PFSK-1 (cell line): ENCODE results near the gene UBAP2.

Experiments
- FOXP2 ChIP-seq: optimal IDR thresholded peaks from 2 replicates; pipeline ENCODE3; 2011; ENCODE audit warnings: borderline replicate concordance, control low read depth, inconsistent platforms; ENCODE audit not compliant: insufficient read depth; ENCODE audit errors: extremely low read length, extremely low read depth
- POLR2AphosphoS5 ChIP-seq: IDR thresholded peaks from 2 replicates; pipeline ENCODE4 v1.6.1; 2012; ENCODE audit warnings: low read depth, mild to moderate bottlenecking, control low read depth, low read length, moderate library complexity
- SIN3A ChIP-seq: IDR thresholded peaks from 2 replicates; pipeline ENCODE4 v1.6.1; 2012; ENCODE audit warnings: mild to moderate bottlenecking, low read length, moderate library complexity, borderline replicate concordance; ENCODE audit not compliant: insufficient read depth
- TAF1 ChIP-seq: IDR thresholded peaks from 2 replicates; pipeline ENCODE4 v1.6.1; 2012; ENCODE audit warnings: low read length, control low read depth, borderline replicate concordance; ENCODE audit not compliant: insufficient read depth
- TF ChIP-seq, protein P1 (sequence below), 2 experiments: IDR thresholded peaks; 2 replicates each; pipeline versions ENCODE4 v1.6.1 to v1.8.0; 2011 to 2012; ENCODE audit warnings: low read depth in 2 of 2, low read length in 2 of 2, control low read depth in 1 of 2, inconsistent platforms in 1 of 2, mild to moderate bottlenecking in 1 of 2, moderate library complexity in 1 of 2; ENCODE audit not compliant: insufficient read depth in 1 of 2

The UBAP2 gene

GRCh38 chr9:33924978-33925797 lies 123.5 kb downstream of the UBAP2 start:
- TF ChIP-seq, protein P1, sequence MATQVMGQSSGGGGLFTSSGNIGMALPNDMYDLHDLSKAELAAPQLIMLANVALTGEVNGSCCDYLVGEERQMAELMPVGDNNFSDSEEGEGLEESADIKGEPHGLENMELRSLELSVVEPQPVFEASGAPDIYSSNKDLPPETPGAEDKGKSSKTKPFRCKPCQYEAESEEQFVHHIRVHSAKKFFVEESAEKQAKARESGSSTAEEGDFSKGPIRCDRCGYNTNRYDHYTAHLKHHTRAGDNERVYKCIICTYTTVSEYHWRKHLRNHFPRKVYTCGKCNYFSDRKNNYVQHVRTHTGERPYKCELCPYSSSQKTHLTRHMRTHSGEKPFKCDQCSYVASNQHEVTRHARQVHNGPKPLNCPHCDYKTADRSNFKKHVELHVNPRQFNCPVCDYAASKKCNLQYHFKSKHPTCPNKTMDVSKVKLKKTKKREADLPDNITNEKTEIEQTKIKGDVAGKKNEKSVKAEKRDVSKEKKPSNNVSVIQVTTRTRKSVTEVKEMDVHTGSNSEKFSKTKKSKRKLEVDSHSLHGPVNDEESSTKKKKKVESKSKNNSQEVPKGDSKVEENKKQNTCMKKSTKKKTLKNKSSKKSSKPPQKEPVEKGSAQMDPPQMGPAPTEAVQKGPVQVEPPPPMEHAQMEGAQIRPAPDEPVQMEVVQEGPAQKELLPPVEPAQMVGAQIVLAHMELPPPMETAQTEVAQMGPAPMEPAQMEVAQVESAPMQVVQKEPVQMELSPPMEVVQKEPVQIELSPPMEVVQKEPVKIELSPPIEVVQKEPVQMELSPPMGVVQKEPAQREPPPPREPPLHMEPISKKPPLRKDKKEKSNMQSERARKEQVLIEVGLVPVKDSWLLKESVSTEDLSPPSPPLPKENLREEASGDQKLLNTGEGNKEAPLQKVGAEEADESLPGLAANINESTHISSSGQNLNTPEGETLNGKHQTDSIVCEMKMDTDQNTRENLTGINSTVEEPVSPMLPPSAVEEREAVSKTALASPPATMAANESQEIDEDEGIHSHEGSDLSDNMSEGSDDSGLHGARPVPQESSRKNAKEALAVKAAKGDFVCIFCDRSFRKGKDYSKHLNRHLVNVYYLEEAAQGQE (IDR thresholded peaks at IDR 0.05; ENCODE audit: insufficient read depth in 1 of 2, low read depth in 2 of 2, low read length in 2 of 2) = no peak
- TF ChIP-seq POLR2AphosphoS5 (no peak), TAF1 (no peak), FOXP2 (no peak), SIN3A (no peak)

DNA sequence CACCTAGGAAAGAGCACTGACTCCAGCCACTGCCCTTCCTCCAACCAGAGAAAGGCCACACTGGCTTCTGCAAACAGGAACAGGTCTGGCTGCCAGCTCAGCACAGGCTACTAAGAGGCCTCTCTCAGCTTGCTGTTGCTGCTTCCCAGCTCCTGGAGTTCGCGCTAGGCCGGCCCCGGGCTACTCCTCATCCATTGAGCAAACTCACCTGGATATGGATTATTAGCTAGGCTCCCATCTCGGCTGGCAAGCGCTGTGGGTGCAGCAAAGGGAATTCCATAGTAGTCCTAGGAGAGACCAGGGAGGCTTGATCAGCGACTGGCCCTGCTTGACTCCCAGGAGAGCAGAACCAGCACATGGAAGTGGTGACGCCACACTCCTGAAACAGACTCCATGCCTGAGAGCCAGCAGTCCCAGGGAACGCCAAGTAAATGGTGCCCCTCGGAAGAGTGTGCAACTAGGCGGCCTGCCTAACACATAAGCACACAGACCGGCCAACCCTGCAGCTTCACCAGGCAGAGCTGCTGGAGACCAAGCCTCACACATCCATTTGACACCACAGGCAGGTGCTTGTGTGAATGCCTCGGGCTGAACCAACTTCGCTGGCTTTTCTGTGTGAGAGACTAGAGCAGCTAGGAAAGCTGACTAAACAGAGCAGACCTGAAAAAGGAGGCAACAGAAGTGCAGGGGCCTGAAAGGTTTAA lies 124.5 kb downstream of the UBAP2 start:
- no peak for TF ChIP-seq SIN3A
- TF ChIP-seq FOXP2 = no peak
- no peak for TF ChIP-seq POLR2AphosphoS5
- TF ChIP-seq TAF1 = no peak
- TF ChIP-seq, protein P1 (IDR thresholded peaks at IDR 0.05; ENCODE audit: insufficient read depth in 1 of 2, low read depth in 2 of 2, low read length in 2 of 2) = no peak

DNA sequence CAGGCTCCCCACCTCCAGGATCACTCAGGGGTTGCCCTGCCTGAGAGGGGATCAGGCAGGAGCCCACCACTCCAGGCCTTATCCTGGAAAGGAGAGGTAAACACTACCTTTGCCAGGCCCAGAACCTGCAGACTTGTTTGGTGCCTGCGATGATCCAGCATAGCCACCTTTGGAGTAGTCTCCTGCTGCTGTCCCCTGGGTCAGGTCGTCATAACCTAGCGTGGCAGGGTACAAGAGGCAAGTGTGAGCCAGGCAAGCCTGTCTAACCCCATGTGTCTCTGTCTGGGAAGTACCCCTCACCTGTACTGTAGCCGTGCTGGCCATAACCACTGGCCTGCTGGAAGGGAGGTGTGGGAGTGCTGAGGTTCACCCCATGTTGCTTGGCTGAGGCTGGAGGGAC lies 125.6 kb downstream of the UBAP2 start:
- TF ChIP-seq, protein P1 (IDR thresholded peaks at IDR 0.05; ENCODE audit: insufficient read depth in 1 of 2, low read depth in 2 of 2, low read length in 2 of 2) = no peak
- TF ChIP-seq POLR2AphosphoS5 = no peak; the same call in 1 of the 2 replicates
- TF ChIP-seq TAF1 = no peak
- TF ChIP-seq FOXP2 = no peak
- no peak for TF ChIP-seq SIN3A

- TF ChIP-seq, protein P1 (IDR thresholded peaks at IDR 0.05; ENCODE audit: insufficient read depth in 1 of 2, low read depth in 2 of 2, low read length in 2 of 2) = no peak
- TF ChIP-seq SIN3A (no peak), POLR2AphosphoS5 (peak; percentile 41; the same call in 1 of the 2 replicates)
Measured at GRCh38 chr9:33921967-33922895, 126.5 kb downstream of the UBAP2 start.
